Measurements from ENCODE around the gene NYAP1.
"Not testable (repeated sequence)": the region's sequence is repeated elsewhere in the genome, so short reads cannot be mapped to it uniquely, and the experiment has no call there.

The NYAP1 gene

DNA sequence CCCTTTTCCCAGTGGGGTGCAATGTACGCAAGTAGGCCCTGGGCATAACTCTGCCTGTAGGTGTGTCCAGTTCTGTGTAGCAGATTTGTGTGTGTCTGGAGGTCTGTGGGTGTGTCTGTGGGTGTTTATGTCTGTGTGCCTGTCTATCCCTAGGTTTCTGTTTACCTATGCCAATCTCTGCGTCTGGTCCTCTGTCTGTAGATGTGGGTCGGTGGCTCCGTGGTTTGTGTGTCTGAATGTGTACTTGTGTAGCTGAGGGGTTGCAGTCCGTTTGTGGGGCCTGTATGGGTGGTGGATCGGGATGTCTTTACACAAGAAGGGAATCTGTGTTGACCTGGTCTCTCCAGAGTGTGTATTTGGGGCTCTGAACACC lies 932 bp downstream of the NYAP1 start:
- DNase-seq = no peak

DNA sequence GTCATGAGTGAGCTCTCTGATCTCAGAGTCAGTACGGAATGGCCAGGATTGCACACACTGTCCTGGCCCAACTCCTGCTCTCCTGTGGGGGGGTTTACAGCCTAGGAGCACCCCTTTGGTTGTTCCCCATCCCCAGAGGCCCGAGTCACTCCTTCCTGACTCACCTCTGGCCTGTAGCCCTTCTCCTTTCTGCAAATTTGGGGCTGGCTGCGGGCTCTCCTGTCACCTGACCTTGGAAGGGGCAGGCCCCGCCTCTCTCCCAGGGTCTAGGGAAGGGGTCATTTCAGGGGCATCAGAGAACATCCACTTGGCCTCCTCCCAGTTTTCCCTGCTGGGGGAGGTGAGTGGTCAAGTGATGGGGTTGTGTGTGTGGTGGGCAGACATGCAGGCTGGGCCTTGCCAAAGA lies 1.7 kb downstream of the NYAP1 start:
- DNase-seq = no peak

DNA sequence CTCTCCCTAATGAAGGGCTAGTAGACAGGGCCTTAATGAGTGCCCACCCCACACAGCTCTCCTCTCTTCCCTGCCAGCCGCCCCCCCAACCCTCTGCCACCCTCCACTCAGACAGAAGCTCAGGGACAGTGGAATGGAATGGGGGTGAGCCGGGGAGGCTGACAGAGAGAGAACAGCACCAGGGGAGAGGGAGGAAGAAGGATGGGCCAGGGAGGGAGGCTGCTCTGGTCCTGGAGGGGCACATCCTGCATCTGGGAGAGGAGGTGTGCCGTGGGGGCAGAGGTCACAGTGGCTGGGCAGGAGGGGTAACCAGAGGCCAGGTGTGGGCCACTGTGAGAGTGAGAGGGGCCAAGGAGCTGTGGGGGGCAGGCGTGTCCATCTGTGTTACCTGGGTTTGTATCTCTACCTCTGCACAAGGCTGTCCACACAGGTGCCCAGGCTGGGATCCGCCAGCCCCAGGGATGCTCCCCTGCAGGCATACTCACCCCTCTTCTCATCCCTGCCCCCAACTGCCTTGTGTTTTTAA lies 2.4 kb downstream of the NYAP1 start:
- no peak for DNase-seq

DNA sequence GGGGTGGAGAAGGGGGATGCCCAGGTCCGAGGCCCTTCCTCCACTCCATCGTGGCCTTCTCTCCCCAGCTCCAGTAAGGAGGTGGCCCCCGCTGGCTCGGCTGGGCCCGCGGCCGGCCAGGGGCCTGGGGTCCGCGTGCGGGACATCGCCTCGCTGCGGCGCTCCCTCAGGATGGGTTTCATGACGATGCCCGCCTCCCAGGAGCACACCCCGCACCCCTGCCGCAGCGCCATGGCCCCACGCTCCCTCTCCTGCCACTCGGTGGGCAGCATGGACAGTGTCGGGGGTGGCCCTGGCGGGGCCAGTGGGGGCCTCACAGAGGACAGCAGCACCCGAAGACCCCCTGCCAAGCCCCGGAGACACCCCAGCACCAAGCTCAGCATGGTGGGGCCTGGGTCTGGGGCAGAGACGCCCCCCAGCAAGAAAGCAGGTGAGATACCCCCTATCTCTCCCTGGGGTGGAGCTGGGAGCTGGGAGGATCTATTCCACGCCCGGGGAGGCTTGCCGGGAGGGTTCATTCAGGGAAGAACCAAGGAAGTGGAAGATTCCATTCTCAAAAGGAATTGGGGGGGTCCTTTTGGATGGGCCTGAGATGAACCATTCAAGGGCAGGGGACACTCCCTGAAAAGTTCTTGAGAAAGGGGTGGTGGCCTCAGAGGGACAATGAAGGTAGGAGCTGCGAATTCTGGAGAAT lies 3.2 kb downstream of the NYAP1 start:
- no peak for DNase-seq

DNA sequence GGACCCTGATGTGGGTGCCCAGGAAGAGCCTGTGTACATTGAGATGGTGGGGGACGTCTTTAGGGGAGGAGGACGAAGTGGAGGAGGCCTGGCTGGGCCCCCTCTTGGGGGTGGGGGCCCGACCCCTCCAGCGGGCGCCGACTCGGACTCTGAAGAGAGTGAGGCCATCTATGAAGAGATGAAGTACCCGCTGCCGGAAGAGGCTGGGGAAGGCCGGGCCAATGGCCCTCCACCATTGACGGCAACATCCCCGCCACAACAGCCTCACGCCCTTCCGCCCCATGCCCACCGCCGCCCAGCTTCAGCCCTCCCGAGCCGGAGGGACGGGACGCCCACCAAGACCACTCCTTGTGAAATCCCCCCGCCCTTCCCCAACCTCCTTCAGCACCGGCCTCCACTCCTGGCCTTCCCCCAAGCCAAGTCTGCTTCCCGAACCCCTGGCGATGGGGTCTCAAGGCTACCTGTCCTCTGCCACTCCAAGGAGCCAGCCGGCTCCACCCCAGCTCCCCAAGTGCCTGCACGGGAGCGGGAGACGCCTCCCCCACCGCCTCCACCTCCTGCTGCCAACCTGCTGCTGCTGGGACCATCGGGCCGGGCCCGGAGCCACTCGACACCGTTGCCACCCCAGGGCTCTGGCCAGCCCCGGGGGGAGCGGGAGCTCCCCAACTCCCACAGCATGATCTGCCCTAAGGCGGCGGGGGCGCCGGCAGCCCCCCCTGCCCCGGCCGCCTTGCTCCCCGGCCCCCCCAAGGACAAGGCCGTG lies 4.8 kb downstream of the NYAP1 start:
- DNase-seq = no peak

DNA sequence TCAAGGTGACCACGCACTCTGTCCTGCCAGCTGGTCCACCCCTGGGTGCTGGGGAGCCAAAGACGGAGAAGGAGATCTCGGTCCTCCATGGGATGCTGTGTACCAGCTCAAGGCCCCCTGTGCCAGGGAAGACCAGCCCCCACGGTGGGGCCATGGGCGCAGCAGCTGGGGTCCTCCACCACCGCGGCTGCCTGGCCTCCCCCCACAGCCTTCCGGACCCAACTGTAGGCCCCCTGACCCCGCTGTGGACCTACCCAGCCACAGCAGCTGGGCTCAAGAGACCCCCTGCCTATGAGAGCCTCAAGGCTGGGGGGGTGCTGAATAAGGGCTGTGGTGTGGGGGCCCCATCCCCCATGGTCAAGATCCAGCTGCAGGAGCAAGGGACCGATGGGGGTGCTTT lies 5.4 kb downstream of the NYAP1 start:
- no peak for DNase-seq

DNA sequence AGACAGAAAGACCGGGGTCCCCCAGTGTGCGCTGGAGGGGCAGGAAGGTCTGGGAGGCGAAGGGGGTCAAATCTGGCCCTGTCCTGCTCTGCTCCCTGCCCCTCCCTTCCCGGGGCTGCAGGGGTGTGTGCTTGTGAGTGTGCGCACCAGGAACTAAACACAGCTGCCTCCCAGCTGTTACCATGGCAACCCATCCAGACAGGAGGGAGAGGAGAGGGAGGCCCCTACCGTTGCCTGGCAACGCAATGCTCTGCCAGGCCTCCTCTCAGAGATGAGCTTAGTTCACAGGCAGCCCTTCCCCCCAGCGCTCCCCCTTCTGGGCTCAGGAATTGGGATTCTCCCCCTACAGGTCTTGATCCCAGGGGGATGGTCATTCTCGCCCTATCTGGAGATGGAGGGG lies 6.1 kb downstream of the NYAP1 start:
- no peak for DNase-seq

DNA sequence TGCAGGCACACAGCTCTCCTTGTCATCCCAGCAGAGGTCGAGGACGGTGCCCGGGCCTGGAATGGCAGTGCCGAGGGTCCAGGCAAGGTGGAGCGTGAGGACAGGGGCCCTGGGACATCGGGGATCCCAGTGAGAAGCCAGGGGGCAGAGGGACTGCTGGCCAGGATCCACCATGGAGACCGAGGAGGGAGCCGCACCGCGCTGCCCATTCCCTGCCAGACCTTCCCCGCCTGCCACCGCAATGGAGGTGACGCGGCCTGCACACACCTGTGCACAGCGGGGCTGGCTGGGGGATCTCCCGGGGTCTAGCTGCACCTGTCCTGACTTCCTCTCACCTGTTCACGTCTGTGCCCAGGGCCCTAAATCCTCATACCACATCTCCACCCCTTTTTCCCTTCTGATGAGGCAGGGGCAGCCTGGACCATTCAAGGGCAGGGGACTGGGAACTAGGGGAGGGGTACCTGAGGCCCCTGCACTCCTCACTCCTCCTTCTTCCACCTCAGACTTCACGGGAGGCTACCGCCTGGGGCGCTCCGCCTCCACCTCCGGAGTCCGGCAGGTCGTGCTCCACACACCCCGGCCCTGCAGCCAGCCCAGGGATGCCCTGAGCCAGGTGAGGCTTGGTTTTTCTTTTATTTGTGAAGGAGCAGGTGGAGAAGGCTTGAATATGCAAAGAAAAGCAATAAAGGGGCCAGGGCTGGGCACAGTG lies 6.9 kb downstream of the NYAP1 start:
- no peak for DNase-seq

DNA sequence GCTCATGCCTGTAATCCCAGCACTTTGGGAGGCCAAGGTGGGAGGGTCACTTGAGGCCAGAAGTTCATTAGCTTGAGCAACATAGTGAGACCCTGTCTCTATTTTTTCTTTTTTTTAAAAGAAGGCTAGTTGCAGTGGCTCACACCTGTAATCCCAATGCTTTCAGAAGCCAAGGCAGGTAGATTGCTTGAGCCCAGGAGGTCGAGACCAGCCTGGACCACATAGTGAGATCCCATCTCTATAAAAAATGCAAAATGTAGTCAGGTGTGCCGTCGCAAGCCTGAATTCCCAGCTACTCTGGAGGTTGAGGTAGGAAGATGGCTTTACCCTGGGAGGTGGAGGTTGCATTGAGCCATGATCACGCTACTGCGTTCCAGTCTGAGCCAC lies 7.5 kb downstream of the NYAP1 start:
- DNase-seq = no peak

DNA sequence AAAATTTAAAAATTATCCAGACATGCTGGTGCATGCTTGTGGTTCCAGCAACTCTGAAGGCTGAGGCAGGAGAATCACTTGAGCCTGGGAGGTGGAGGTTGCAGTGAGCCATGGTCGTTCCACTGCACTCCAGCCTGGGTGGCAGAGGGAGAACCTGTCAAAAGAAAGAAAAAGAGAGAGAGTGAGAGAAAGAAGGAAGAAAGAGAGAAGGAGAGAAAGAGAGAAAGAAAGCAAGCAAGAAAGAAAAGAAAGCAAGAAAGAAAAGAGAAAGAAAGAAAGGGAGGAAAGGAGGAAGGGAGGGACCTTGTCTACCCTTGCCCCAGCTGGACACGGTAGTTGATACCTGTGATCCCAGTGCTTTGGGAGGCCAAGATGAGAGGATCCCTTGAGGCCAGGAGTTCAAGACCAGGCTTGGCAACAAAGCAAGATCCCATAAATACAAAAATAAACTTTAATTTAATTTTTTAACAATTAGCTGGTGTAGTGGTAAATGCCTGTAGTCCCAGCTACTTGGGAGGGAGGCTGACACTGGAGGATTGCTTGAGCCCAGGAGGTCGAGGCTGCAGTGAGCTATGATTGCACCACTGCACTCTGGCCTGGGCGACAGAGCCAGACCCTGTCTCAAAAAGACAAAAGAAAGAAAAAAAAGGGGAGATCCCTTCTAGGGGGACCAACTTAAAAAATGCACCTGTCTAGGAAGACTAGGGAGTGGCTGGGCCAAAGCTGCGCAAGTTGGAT lies 9.2 kb downstream of the NYAP1 start:
- no peak for DNase-seq

DNA sequence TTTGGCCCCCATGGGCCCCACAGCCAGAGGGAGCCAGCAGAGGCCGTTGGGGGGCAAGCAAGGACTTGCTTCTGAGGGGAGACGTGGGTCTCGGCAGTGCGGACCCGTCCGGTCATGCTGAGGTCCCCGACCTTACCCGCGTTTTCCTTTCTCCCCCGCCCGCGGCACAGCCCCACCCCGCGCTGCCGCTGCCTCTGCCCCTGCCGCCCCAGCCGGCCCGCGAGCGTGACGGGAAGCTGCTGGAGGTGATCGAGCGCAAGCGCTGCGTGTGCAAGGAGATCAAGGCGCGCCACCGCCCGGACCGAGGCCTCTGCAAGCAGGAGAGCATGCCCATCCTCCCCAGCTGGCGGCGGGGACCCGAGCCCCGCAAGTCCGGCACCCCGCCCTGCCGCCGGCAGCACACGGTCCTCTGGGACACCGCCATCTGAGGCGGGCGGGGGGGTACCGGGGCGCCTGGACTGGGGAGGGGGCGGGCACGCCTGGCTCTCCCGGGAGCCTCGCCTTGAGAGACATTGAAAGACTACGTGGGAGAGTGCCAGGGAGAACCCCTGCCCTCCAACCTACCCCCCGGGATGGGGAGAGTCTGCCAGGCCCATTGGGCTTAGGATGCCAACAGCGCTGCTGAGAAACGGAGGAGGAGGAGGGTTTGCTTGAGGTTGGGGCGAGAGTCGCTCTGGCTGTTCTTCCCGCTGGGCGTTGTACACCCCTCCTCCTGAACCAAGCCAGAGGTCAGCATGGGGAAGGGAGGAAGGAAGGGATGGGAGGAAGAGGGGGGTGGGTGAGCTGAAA lies 9.9 kb downstream of the NYAP1 start:
- peak; percentile 51 to 65 for DNase-seq

DNA sequence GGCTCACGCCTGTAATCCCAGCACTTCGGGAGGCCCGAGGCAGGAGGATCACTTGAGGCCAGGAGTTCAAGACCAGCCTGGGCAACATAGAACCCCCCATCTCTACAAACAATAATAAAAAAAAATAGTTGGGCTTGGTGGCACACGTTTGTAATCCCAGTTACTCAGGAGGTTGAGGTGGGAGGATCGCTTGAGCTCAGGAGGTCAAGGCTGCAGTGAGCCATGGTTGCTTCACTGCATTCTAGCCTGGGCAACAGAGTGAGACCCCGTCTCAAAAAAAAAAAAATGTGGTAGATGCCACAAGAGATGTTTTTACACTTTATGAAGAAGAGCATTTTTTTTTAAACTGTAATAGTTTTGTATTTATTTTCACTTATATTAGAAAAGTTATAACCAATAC lies 12.8 kb downstream of the NYAP1 start:
- DNase-seq = no peak

DNA sequence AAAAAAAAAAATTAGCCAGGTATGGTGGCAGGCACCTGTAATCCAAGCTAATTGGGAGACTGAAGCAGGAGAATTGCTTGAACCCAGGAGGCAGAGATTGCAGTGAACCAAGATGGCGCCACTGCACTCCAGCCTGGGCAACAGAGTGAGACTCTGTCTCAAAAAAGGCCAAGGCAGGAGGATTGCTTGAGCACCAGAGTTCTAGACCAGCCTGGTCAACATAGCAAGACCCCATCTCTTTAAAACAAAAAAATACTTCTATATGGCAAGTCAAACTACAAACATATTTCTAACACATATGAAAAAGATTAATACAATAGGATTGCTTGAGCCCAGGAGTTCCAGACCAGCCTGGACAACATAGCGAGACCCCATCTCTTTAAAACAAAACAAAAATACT lies 17.0 kb downstream of the NYAP1 start:
- not testable (repeated sequence) for DNase-seq

DNA sequence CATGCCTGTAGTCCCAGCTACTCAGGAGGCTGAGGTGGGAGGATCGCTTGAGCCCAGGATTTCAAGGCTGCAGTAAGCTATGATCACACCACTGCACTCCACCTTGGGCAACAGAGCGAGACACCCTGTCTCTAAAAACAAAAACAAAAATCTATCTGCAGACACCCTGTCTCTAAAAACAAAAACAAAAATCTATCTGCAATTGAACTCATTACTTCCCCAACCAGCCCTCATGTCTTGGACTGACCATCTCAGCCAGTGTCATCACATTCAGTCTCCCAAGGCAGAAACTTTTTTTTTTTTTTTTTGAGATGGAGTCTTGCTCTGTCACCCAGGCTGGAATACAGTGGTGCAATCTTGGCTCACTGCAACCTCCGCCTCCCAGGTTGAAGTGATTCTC lies 20.3 kb downstream of the NYAP1 start:
- not testable (repeated sequence) for DNase-seq

DNA sequence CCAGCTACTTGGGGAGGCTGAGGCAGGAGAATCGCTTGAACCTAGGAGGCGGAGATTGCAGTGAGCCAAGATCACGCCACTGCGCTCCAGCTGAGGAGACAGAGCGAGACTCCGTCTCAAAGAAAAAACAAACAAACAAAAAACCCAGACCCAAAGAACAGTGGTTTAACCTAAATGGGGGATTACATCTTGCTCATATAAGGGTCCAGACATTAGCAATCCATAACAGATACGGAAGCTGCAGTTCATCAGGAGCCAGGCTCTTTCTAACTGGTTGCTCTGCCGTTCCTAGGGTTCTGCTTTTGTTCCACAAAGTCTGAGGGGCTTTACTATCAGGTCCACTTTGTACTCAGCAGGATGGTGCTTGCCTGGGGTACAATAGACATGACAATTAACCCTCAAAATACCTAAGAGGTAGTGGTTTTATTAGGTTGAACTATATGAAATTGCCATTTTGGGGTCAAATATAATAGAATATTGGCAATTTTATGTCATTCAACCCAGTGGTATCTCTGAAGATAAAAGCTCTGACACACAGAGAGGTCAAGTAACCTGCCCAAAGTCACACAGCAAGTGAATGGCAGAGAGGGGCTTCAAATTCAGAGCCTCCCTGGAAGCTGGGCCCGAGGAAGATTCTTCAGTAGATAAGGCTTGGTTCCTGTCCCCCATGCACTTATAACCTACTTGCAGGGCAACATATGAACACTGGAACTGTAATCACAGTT lies 21.3 kb downstream of the NYAP1 start:
- DNase-seq = no peak

DNA sequence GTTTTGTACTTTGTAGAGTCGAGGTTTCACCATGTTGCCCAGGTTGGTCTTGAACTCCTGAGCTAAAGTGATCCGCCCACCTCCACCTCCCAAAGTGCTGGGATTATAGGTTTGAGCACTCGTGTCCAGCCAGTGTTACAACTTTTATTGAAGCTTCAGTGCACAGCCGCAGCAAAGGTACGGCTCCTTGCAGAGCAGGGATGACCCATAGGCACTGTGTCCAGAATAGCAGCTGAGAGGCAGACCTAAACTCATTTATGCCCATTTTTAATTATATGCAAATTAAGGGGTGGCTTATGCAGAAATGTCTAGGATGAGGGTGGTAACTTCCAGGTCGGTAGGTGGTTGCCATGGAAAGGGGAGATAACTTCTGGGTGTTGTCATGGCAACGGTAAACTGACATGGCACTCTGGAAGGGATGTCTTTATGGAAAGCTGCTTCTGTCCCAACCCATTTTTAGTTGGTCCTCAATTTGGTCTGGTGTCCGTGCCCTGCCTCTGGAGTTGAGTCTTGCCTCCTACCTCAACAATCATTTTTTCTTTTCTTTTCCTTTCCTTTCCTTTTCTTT lies 22.7 kb downstream of the NYAP1 start:
- DNase-seq = no peak

DNA sequence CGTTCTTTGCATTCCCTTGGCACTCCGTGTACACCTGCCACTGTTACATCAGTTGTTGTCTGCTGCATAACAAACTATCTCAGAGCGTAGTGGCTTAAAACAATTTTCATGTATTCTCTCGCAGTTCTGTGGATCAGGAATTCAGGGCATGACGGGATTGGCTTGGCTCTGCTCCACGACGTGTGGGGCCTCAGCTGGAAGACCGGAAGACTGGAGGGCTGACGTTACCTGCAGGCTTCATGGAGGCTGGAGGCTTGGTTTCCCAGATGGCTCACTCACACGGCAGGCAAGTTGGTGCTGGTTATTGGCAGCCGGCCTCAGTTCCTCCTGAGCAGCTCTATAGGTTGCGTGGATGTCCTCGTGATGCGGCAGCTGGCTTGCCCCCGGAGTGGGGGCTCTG lies 25.5 kb downstream of the NYAP1 start:
- DNase-seq = no peak

DNA sequence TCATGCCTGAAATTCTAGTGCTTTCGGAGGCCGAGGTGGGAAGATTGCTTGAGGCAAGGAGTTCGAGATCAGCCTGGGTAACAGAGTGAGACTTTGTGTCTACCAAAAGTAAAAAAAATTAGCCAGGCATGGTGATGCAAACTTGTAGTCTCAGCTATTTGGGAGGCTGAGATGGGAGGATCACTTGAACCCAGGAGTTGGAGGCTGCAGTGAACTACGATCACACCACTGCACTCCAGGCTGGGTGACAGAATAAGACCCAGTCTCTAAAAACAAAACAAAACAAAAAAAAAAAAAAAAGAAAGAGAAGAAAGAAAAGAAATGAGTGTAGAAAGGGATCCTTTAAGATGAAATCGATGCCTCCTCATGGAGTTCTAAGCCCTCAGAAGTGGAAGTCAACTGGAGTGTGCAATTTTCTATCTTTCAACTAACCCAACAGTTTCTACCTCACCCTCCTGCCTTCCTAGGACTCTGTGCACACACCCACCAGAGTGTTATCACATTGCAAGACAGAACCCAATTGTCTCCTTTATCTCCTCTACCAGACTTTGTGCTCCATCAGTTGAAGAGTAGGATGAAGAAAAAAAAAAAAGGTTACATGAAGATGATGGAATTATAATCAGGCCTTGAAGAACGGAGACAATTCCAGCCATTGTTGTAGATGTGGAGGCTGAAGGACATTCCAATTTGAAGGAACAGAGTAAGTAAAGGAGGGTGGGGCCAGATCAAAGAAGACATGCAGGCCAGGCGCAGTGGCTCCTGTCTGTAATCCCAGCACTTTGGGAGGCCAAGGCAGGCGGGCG lies 26.9 kb downstream of the NYAP1 start:
- DNase-seq = no peak

DNA sequence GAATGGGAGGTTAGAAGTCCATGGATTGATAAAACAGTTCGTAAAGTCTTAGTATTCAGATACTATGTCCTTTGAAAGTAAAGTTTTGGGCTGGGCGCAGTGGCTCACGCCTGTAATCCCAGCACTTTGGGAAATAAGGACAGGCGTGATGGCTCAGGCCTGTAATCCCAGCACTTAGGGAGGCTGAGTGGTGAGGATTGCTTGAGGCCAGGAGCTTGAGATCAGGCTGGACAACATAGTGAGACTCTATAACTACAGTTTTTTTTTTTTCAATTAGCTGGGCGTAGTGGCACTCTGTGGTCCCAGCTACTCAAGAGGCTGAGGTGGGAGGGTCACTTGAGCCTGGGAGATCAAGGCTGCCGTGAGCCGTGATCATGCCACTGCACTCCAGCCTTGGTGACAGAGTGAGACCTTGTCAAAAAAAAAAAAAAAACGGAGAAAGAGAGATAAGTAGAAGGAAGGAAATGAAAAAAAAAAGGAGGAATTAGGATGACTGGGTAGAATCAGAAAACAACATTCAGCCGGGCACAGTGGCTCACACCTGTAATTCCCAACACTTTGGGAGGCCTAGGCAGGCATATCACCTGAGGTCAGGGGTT lies 29.6 kb downstream of the NYAP1 start:
- DNase-seq = no peak

DNA sequence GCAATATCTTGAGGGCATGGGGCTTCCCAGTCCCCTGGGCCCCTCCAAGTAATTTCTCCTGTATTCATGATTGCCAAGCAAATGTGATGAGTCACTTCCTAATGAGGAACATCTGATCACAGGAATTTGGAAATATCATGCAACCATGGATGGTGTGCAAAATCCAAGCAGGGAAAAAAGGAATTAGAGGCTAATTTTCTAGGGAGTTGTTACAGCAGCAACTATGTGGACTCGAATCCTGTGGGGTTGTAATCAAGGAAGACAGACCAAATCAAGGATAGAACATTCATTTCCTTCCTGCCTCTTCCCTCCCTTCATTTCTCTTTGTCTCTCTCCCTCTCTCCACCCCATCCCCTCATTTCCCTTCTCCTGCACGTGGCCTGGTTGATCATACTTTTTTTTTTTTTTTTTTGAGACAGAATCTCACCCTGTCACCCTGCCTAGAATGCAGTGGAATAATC lies 31.4 kb downstream of the NYAP1 start:
- DNase-seq = no peak

Data from stimulated activated CD4-positive, alpha-beta T cell treated with anti-CD3 and anti-CD28 coated beads, Interleukin-2, amount 100 ng/mL, for 48 hours (primary cell).